K562 (cell line): ENCODE data around the gene CEMIP2. TPM values are rescaled to one million over a fixed set of nuclear protein-coding genes. Genes with fewer than 3 reads are reported as not detected.

Experiments
- ATAC-seq: fragments of 200-7000 bp; cut with Tn5 transposase; 3 replicates; pipeline ENCODE4 v1.9.1; 2020; ENCODE audit warnings: moderate library complexity
- BruUV-seq: library from RNA; stranded (reverse); fragments of 400-500 nt; replicated peaks from 2 replicates; lab custom pipeline; 2021; lab: Mats Ljungman, UMichigan
- CTCF ChIA-PET: fragments of 300-600 bp; formaldehyde crosslinking; extraction: SDS; loops from one replicate; lab custom pipeline; 2021; ENCODE audit warnings: low intra/inter-chr PET ratio; lab: Yijun Ruan, JAX
- POLR2A ChIA-PET: fragments of 300-600, 350-650 bp; sonication (Branson Sonifier 250); formaldehyde crosslinking; extraction: SDS; loops from one replicate; lab custom pipeline; 2021; ENCODE audit warnings: antibody characterized with exemption, inconsistent platforms; lab: Yijun Ruan, JAX
- DNase-seq, 4 experiments: peaks; one replicate each; pipeline versions ENCODE4 v3.0.0 to v3.0.0-alpha.2; 2011 to 2018; ENCODE audit warnings: low spot score in 3 of 4, mixed read lengths in 3 of 4; ENCODE audit errors: extremely low read depth in 1 of 4
- FAIRE-seq: peaks from 2 replicates; lab custom pipeline; 2011; peaks lifted over from hg19 to GRCh38; lab: Jason Lieb, UNC
- H2AFZ ChIP-seq: 2 replicates; pipeline ENCODE4 v1.6.0; 2011; ENCODE audit warnings: low read depth, low read length, control low read depth, inconsistent platforms
- H3K27ac ChIP-seq: fragments of 200-600 bp; 3 replicates; pipeline ENCODE4 v1.8.0; 2011; ENCODE audit warnings: low read depth, mild to moderate bottlenecking, control low read depth, inconsistent platforms, low read length, moderate library complexity, mixed read lengths; ENCODE audit errors: extremely low read depth
- H3K27me3 ChIP-seq, 2 experiments: fragments of 300-600 bp in 1 of 2; 2 replicates in 1 of 2; 3 replicates in 1 of 2; pipeline versions ENCODE4 v1.6.0 to v1.8.0; 2011; ENCODE audit warnings: inconsistent platforms in 2 of 2, low read length in 2 of 2, mild to moderate bottlenecking in 1 of 2, mixed read lengths in 1 of 2, moderate library complexity in 1 of 2; ENCODE audit not compliant: control insufficient read depth in 2 of 2, insufficient read depth in 2 of 2
- H3K36me3 ChIP-seq: fragments of 300-600 bp; 3 replicates; pipeline ENCODE4 v1.8.0; 2011; ENCODE audit warnings: mild to moderate bottlenecking, low read length, inconsistent platforms; ENCODE audit not compliant: control insufficient read depth, insufficient read depth
- H3K4me1 ChIP-seq, 2 experiments: fragments of 200-600 bp in 1 of 2; replicated peaks in 1 of 2; 2 replicates in 1 of 2; 3 replicates in 1 of 2; pipeline versions ENCODE4 v1.5.1 to v1.8.0; 2011; ENCODE audit warnings: inconsistent platforms in 2 of 2, low read length in 2 of 2, mild to moderate bottlenecking in 1 of 2, mixed read lengths in 1 of 2, moderate library complexity in 1 of 2; ENCODE audit not compliant: control insufficient read depth in 2 of 2, insufficient read depth in 2 of 2
- H3K4me2 ChIP-seq: 2 replicates; pipeline ENCODE4 v1.6.1; 2011; ENCODE audit warnings: low read length, control low read depth, inconsistent platforms, mixed read lengths; ENCODE audit not compliant: insufficient read depth
- H3K4me3 ChIP-seq: fragments of 200-600 bp; sonication (generic), shearing (Covaris generic); 2 replicates; pipeline ENCODE4 v1.5.1; 2016; ENCODE audit warnings: control low read depth, inconsistent platforms
- H3K79me2 ChIP-seq: fragments of 200-600 bp; 3 replicates; pipeline ENCODE4 v1.8.0; 2011; ENCODE audit warnings: low read length, inconsistent platforms; ENCODE audit not compliant: control insufficient read depth, insufficient read depth
- H3K9ac ChIP-seq, 2 experiments: 2 replicates each; pipeline versions ENCODE4 v1.6.0 to v1.6.1; 2011; ENCODE audit warnings: low read depth in 2 of 2, low read length in 2 of 2, control low read depth in 1 of 2, inconsistent platforms in 1 of 2, mild to moderate bottlenecking in 1 of 2, mixed read lengths in 1 of 2; ENCODE audit not compliant: insufficient read depth in 1 of 2
- H3K9me1 ChIP-seq: one replicate; pipeline ENCODE4 v1.6.0; 2011; ENCODE audit warnings: inconsistent platforms, mild to moderate bottlenecking, low read length, moderate library complexity; ENCODE audit not compliant: control insufficient read depth, insufficient read depth
- H3K9me3 ChIP-seq: replicated peaks from 2 replicates; pipeline ENCODE4 v1.5.1; 2011; ENCODE audit warnings: low read depth, low read length, inconsistent platforms; ENCODE audit not compliant: control insufficient read depth, insufficient read depth
- H4K20me1 ChIP-seq: replicated peaks from 2 replicates; pipeline ENCODE4 v1.6.1; 2011; ENCODE audit warnings: low read length, inconsistent platforms, mixed read lengths; ENCODE audit not compliant: control insufficient read depth, insufficient read depth
- NFIX ChIP-seq: fragments of 250-450 bp; sonication (Bioruptor Pico); IDR thresholded peaks from 2 replicates; pipeline ENCODE4 v1.4.0; 2020; ENCODE audit warnings: low read depth, mild to moderate bottlenecking, moderate library complexity
- SMAD3 ChIP-seq: fragments of 450-650 bp; formaldehyde crosslinking; conservative IDR thresholded peaks from 2 replicates; pipeline ENCODE4 v1.4.0; 2020; ENCODE audit warnings: mild to moderate bottlenecking
- SREBF1 ChIP-seq: fragments of 150-350 bp; IDR thresholded peaks from 2 replicates; pipeline ENCODE4 v1.6.1; 2014; ENCODE audit warnings: antibody characterized with exemption, low read depth, low read length, borderline replicate concordance
- ZNF668 ChIP-seq: fragments of 250-450 bp; sonication (Bioruptor Pico); IDR thresholded peaks from 2 replicates; pipeline ENCODE4 v1.8.0; 2022; ENCODE audit warnings: mild to moderate bottlenecking, inconsistent platforms
- WGBS: fragments of 100-300 bp; shearing (Covaris generic); methylation state at CpG from one replicate; pipeline ENCODE4 v1.1.6; 2016; ENCODE audit warnings: low coverage, mixed read lengths; ENCODE audit not compliant: insufficient coverage; ENCODE audit errors: missing lambda C conversion rate; 5-methylcytosine and 5-hydroxymethylcytosine counted together
- in situ Hi-C: fragments of 300-500 bp; cut with MboI; formaldehyde crosslinking; loops from 4 replicates; pipeline ENCODE4 v1.15.0; 2018; ENCODE audit warnings: inconsistent platforms, mixed read lengths
- intact Hi-C: fragments of 100-400 bp; cut with micrococcal nuclease; formaldehyde crosslinking; loops from 2 replicates; pipeline ENCODE4 v1.14.2; 2022
- polyA plus RNA-seq, 8 experiments: library from polyadenylated mRNA; depleted of rRNA in 4 of 8; stranded (reverse) in 5 of 8; unstranded in 3 of 8; fragments of >200 nt; fragmentation: Nextera tagmentation in 2 of 8; fragmentation: Illumina TruSeq in 1 of 8; extraction: Ambion mirVana in 2 of 8; extraction: Trizol in 1 of 8; gene quantifications; 2 replicates each; pipeline versions ENCODE4 v1.2.1 to v1.2.3, GENCODE V29; 2011 to 2014; ENCODE audit warnings: inconsistent platforms in 1 of 8, missing spikeins in 1 of 8
- total RNA-seq, 7 experiments: library from RNA; depleted of rRNA in 6 of 7; stranded (reverse); fragments of >200 nt in 6 of 7; fragmentation: Illumina TruSeq in 2 of 7; extraction: Trizol in 2 of 7; gene quantifications; 2 replicates each; pipeline versions ENCODE4 v1.2.1 to v1.2.3, GENCODE V29; 2011 to 2021; ENCODE audit warnings: low replicate concordance in 1 of 7
- TF ChIP-seq, protein P1 (sequence below): sonication (generic); IDR thresholded peaks from 2 replicates; pipeline ENCODE4 v1.6.1; 2016

Gene CEMIP2
- total and polyA plus RNA-seq, 9 of the 15 experiments (the other 6 are each of a cell fraction or from before 2014, with no cell fraction given), result 5.4 to 29.9 (median 14.2) TPM

DNA sequence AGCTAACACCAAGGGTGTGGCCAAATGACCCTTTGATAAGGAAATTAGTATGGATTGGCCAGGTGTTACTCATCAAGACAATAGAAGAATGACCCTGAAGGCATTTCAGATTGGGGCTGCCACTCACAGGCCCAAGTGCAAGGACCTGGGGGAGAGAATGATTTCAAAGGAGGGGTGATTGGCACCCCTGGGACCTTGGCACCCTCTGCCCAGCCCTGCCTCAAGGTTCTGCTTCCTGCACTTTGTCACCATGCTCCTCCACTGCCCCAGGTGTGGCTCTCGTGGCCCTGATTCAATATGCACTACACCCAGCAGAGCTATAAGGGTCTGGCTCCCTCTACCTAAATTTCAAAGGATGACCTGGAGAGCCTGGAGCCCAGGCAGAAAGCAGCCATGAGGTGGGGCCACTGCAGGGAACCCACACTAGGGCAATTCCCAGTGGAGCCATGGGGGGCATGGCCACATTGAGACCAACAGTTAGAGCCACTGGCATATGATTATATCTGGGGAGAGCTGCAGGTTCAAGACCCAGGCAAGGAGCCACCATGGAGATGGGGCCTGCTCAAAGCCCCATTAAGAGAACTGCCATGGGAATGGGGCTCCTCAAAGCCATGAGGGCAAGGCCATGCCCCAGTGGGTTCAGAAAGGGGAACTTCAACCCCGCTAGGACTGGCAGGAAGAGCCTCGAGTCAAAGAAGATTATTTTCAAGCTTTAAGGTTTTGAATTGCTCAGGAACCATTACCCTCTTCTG lies 93.0 kb downstream of the CEMIP2 start:
- ATAC-seq (no peak), FAIRE-seq (no peak), DNase-seq (no peak)
- no peaks in the 10 kb centered on the region for H3K9me1 ChIP-seq
- H3K27me3 ChIP-seq, result no peaks in the 10 kb centered on the region
- CTCF ChIA-PET, result no interaction called here
- no peaks in the 10 kb centered on the region; the same call in 2 of the 3 replicates for H3K36me3 ChIP-seq
- H3K4me3 ChIP-seq, result no peak overlapping the region
- no peak overlapping the region for H3K4me2 ChIP-seq
- WGBS, result 72% methylated on average over 3 of the region's 3 CpGs
- peaks cover 2% of the 10 kb centered on the region for H3K9me3 ChIP-seq
- peaks cover 7 to 13% of the 10 kb centered on the region in 2 experiments; a peak in 4 of 5 replicates for H3K4me1 ChIP-seq
- no peak overlapping the region for H3K27ac ChIP-seq
- in situ Hi-C loops, result no loop called here
- no peaks in the 10 kb centered on the region for H4K20me1 ChIP-seq
- intact Hi-C loops, result no loop called here
- no peak overlapping the region for H2AFZ ChIP-seq
- H3K9ac ChIP-seq, result no peak overlapping the region
- POLR2A ChIA-PET, result no interaction called here
- TF ChIP-seq, protein P1, sequence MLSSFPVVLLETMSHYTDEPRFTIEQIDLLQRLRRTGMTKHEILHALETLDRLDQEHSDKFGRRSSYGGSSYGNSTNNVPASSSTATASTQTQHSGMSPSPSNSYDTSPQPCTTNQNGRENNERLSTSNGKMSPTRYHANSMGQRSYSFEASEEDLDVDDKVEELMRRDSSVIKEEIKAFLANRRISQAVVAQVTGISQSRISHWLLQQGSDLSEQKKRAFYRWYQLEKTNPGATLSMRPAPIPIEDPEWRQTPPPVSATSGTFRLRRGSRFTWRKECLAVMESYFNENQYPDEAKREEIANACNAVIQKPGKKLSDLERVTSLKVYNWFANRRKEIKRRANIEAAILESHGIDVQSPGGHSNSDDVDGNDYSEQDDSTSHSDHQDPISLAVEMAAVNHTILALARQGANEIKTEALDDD, result no peak
- TF ChIP-seq NFIX (CRISPR knock-in tag) (no peak), SMAD3 (CRISPR knock-in tag) (no peak), ZNF668 (no peak), SREBF1 (no peak)
- BruUV-seq, result no TSS peak
- no peaks in the 10 kb centered on the region for H3K79me2 ChIP-seq
